Tibial artery (tissue), 4 donors: ENCODE results near the gene DCLK1.

ENCODE experiments used
- DNase-seq, 2 donors: peaks; one replicate each; pipeline ENCODE4 v3.0.0-alpha.2; 2019
- H3K27ac ChIP-seq, 2 donors: fragments of 200-600 bp; sonication (generic) in 1 of 2; 1 replicate in 1 of 2; 2 replicates in 1 of 2; pipeline ENCODE4 v1.5.1; 2018 to 2019; ENCODE audit warnings: mild to moderate bottlenecking in 1 of 2
- H3K27me3 ChIP-seq, 2 donors: fragments of 200-600 bp; sonication (generic) in 1 of 2; one replicate each; pipeline versions ENCODE4 v1.5.1 to v1.6.0; 2016 to 2019
- H3K36me3 ChIP-seq, 3 donors: fragments of 200-600 bp; sonication (generic) in 2 of 3; one replicate each; pipeline ENCODE4 v1.5.1; 2016 to 2019; ENCODE audit warnings: mild to moderate bottlenecking in 2 of 3
- H3K4me1 ChIP-seq, 4 donors: fragments of 200-600 bp; sonication (generic) in 2 of 4; 1 replicate in 3 of 4; 2 replicates in 1 of 4; pipeline ENCODE4 v1.5.1; 2016 to 2019
- H3K4me3 ChIP-seq, 2 donors: fragments of 200-600 bp; sonication (generic) in 1 of 2; 1 replicate in 1 of 2; 2 replicates in 1 of 2; pipeline ENCODE4 v1.5.1; 2018 to 2019; ENCODE audit warnings: mild to moderate bottlenecking in 2 of 2
- H3K9me3 ChIP-seq, 3 donors: fragments of 200-600 bp; sonication (generic) in 1 of 3; one replicate each; pipeline ENCODE4 v1.5.1; 2016 to 2019
- CTCF ChIP-seq, 2 experiments: fragments of 200-600 bp in 1 of 2; fragments of 450-650 bp in 1 of 2; IDR thresholded peaks; one replicate each; pipeline ENCODE4 v1.5.1; 2017 to 2019; ENCODE audit warnings: antibody characterized with exemption in 2 of 2, mild to moderate bottlenecking in 1 of 2, moderate library complexity in 1 of 2
- intact Hi-C: fragments of 100-400 bp; cut with DNase I; formaldehyde crosslinking; loops from one replicate; pipeline ENCODE4 v1.15.0; 2023; ENCODE audit warnings: low total_unique reads

DCLK1 gene

GRCh38 chr13:35996360-35996759 is 134.8 kb downstream of the DCLK1 start:
- intact Hi-C loops: no loop called here
- no peak for TF ChIP-seq CTCF (IDR thresholded peaks at IDR 0.05)
- DNase-seq: no peak

GRCh38 chr13:35995136-35995535 is 136.0 kb downstream of the DCLK1 start:
- Histone ChIP-seq H3K27ac (peak overlapping the region; percentile 48 to 78), H3K9me3 (no peaks in the 10 kb centered on the region), H3K4me1 (peaks cover 0 to 49% (median 20%) of the 10 kb centered on the region in 4 donors), H3K27me3 (no peaks in the 10 kb centered on the region), H3K4me3 (no peak overlapping the region), H3K36me3 (no peaks in the 10 kb centered on the region)
- intact Hi-C loops: no loop called here
- TF ChIP-seq CTCF (IDR thresholded peaks at IDR 0.05): no peak
- no peak for DNase-seq

More at GRCh38 chr13:35996360-35996759, 134.8 kb downstream of the DCLK1 start:
- Histone ChIP-seq H3K36me3 (no peaks in the 10 kb centered on the region), H3K4me1 (peaks cover 0 to 41% (median 20%) of the 10 kb centered on the region in 4 donors), H3K27me3 (no peaks in the 10 kb centered on the region), H3K4me3 (no peak overlapping the region), H3K9me3 (no peaks in the 10 kb centered on the region), H3K27ac (no peak overlapping the region)

GRCh38 chr13:35994131-35994966 is 136.8 kb downstream of the DCLK1 start:
- DNase-seq: peak; percentile 51 to 86
- Histone ChIP-seq H3K36me3 (no peaks in the 10 kb centered on the region), H3K4me1 (peaks cover 0 to 50% (median 20%) of the 10 kb centered on the region in 4 donors), H3K27me3 (no peaks in the 10 kb centered on the region), H3K27ac (peak overlapping the region; percentile 48 to 78), H3K4me3 (no peak overlapping the region), H3K9me3 (no peaks in the 10 kb centered on the region)
- intact Hi-C loops: no loop called here
- no peak for TF ChIP-seq CTCF (IDR thresholded peaks at IDR 0.05)

- Histone ChIP-seq H3K9me3 (no peaks in the 10 kb centered on the region), H3K27me3 (no peaks in the 10 kb centered on the region), H3K4me1 (peaks cover 0 to 50% (median 20%) of the 10 kb centered on the region in 4 donors), H3K36me3 (no peaks in the 10 kb centered on the region), H3K27ac (peak overlapping the region; percentile 48 to 78), H3K4me3 (no peak overlapping the region)
- no peak for TF ChIP-seq CTCF (IDR thresholded peaks at IDR 0.05)
- no peak for DNase-seq
- intact Hi-C loops: no loop called here
Measured at GRCh38 chr13:35993686-35994085, 137.5 kb downstream of the DCLK1 start.

GRCh38 chr13:35992964-35993363 is 138.2 kb downstream of the DCLK1 start:
- Histone ChIP-seq H3K36me3 (no peaks in the 10 kb centered on the region), H3K27me3 (no peaks in the 10 kb centered on the region), H3K9me3 (no peaks in the 10 kb centered on the region), H3K4me1 (peaks cover 0 to 50% (median 20%) of the 10 kb centered on the region in 4 donors), H3K4me3 (no peak overlapping the region), H3K27ac (peak overlapping the region; percentile 1 to 78)
- no peak for TF ChIP-seq CTCF (IDR thresholded peaks at IDR 0.05)
- intact Hi-C loops: no loop called here
- DNase-seq: no peak
